DMS53 treated with DMSO at 0.1 percent for 48 hours (cell line): ENCODE data around the gene BCAR3.

Experiments used
- DNase-seq: peaks from one replicate; lab custom pipeline; 2025; ENCODE audit not compliant: unreplicated experiment; lab: John Stamatoyannopoulos, UW

The BCAR3 gene

GRCh38 chr1:93516164-93516563 is 165.5 kb downstream of the BCAR3 start:
- DNase-seq, result no peak
